Measurements from ENCODE around the gene USP5.

DNA sequence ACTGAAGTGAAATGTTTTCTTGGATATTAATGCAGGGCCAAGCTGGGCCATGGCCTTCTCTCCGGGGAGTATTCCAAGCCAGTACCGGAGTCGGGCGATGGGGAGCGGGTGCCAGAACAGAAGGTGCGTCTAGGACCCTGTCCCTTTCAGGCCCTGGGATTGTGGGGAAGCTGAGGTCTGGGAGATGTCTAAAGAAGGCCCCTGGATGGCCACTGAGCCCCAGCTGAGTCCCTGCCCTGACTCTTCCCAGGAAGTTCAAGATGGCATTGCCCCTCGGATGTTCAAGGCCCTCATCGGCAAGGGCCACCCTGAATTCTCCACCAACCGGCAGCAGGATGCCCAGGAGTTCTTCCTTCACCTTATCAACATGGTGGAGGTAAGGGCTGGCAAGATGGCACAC is 8.2 kb downstream of the USP5 start:
- no peak for TF ChIP-seq EZH2 (IDR thresholded peaks at IDR 0.05; ENCODE audit: borderline replicate concordance, low read length)
- TF ChIP-seq, protein P1, sequence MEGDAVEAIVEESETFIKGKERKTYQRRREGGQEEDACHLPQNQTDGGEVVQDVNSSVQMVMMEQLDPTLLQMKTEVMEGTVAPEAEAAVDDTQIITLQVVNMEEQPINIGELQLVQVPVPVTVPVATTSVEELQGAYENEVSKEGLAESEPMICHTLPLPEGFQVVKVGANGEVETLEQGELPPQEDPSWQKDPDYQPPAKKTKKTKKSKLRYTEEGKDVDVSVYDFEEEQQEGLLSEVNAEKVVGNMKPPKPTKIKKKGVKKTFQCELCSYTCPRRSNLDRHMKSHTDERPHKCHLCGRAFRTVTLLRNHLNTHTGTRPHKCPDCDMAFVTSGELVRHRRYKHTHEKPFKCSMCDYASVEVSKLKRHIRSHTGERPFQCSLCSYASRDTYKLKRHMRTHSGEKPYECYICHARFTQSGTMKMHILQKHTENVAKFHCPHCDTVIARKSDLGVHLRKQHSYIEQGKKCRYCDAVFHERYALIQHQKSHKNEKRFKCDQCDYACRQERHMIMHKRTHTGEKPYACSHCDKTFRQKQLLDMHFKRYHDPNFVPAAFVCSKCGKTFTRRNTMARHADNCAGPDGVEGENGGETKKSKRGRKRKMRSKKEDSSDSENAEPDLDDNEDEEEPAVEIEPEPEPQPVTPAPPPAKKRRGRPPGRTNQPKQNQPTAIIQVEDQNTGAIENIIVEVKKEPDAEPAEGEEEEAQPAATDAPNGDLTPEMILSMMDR (conservative IDR thresholded peaks at IDR 0.05 in 1 of 2, IDR thresholded peaks at IDR 0.05 in 1 of 2; ENCODE audit: extremely low read depth in 1 of 2, insufficient read depth in 1 of 2, low read depth in 1 of 2, low read length in 2 of 2) = no peak

All from mammary epithelial cell (primary cell).